AG04450 (cell line): ENCODE results near the gene CCDC192. TPM values are rescaled to one million over a fixed set of nuclear protein-coding genes. Genes with fewer than 3 reads are reported as not detected.
A peak's percentile ranks its signal among the peaks of the same experiment; 100 is the strongest.

ENCODE experiments used
- CTCF ChIA-PET: fragments of 300-600, 350-600 bp; formaldehyde crosslinking; extraction: SDS; loops from one replicate; lab custom pipeline; 2022; ENCODE audit warnings: antibody characterized with exemption, inconsistent platforms; lab: Charles Lee
- POLR2A ChIA-PET: fragments of 350-600 bp; formaldehyde crosslinking; extraction: SDS; loops from one replicate; lab custom pipeline; 2021; ENCODE audit warnings: antibody characterized with exemption, inconsistent platforms; lab: Yijun Ruan, JAX
- DNase-seq: peaks from one replicate; pipeline ENCODE4 v3.0.0-alpha.2; 2011; ENCODE audit warnings: low read depth, low spot score
- H3K27ac ChIP-seq: one replicate; pipeline ENCODE4 v1.5.1; 2012; ENCODE audit warnings: low read depth, low read length, control low read depth
- H3K27me3 ChIP-seq: one replicate; pipeline ENCODE4 v1.6.0; 2012; ENCODE audit warnings: low read length; ENCODE audit not compliant: control insufficient read depth, insufficient read depth
- H3K4me3 ChIP-seq: 2 replicates; pipeline ENCODE4 v1.5.1; 2011; ENCODE audit warnings: mild to moderate bottlenecking, low read depth, low read length, control low read depth
- H3K9me3 ChIP-seq: 2 replicates; pipeline ENCODE4 v1.5.1; 2012; ENCODE audit warnings: low read length; ENCODE audit not compliant: control insufficient read depth, insufficient read depth
- polyA plus RNA-seq: library from polyadenylated mRNA; depleted of rRNA; stranded (reverse); fragments of >200 nt; gene quantifications from 2 replicates; pipeline ENCODE4 v1.2.3, GENCODE V29; 2011
- TF ChIP-seq, protein P1 (sequence below): IDR thresholded peaks from 2 replicates; pipeline ENCODE4 v1.5.1; 2011; ENCODE audit warnings: low read depth, low read length, control low read depth, inconsistent platforms

Gene CCDC192
- polyA plus RNA-seq, 1 experiment: not detected

DNA sequence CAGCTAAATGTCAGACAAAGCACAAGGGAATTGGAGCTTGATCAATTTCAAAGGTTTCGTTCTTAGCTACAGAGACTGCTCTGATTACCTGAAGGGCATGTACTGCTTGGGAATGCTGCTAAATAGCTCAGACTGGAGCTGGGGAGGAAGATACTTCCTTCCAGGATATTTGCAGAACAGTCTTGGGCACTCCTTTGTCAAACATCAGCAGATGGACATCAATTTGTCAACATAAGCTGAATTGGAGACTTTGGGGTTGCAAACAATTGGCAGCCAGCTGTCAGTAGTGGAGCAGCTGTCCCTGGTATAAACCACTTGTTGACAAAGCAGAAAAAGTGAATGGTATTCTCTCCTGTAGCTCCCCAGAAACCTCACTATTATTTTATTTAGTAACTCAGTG is 182.0 kb downstream of the CCDC192 start:
- POLR2A ChIA-PET: no interaction called here
- H3K27me3 ChIP-seq: no peaks in the 10 kb centered on the region
- CTCF ChIA-PET: no interaction called here
- no peak for DNase-seq
- H3K9me3 ChIP-seq: no peaks in the 10 kb centered on the region
- H3K4me3 ChIP-seq: no peak overlapping the region
- H3K27ac ChIP-seq: no peak overlapping the region
- TF ChIP-seq, protein P1, sequence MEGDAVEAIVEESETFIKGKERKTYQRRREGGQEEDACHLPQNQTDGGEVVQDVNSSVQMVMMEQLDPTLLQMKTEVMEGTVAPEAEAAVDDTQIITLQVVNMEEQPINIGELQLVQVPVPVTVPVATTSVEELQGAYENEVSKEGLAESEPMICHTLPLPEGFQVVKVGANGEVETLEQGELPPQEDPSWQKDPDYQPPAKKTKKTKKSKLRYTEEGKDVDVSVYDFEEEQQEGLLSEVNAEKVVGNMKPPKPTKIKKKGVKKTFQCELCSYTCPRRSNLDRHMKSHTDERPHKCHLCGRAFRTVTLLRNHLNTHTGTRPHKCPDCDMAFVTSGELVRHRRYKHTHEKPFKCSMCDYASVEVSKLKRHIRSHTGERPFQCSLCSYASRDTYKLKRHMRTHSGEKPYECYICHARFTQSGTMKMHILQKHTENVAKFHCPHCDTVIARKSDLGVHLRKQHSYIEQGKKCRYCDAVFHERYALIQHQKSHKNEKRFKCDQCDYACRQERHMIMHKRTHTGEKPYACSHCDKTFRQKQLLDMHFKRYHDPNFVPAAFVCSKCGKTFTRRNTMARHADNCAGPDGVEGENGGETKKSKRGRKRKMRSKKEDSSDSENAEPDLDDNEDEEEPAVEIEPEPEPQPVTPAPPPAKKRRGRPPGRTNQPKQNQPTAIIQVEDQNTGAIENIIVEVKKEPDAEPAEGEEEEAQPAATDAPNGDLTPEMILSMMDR: no peak

DNA sequence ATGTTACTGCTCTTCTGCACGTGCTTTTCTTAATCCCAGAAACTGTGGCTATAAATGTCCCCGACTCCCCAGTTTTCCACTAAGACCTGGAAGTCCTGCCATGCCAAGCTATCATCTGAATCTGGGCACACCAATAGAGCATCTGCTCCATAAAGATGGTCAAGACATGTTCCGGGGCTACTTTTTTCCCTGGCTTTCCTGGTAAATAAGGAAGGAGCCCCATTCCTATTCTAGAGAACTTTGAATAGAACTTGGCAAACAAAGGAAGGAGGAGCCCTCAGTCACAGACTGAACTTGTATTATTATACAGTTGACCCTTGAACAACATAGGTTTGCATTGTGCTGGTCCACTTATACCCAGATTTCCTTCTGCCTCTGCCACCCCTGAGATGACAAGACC is 182.9 kb downstream of the CCDC192 start:
- ChIA-PET POLR2A (no interaction called here), CTCF (interaction anchor here (1.0 kb wide), 1 partner anchor 20 kb away, joined by 3 read pairs; no protein-coding TSS in a partner anchor)
- no peak overlapping the region for H3K4me3 ChIP-seq
- no peak for DNase-seq
- no peaks in the 10 kb centered on the region for H3K9me3 ChIP-seq
- TF ChIP-seq, protein P1: no peak
- H3K27ac ChIP-seq: no peak overlapping the region
- H3K27me3 ChIP-seq: no peaks in the 10 kb centered on the region

DNA sequence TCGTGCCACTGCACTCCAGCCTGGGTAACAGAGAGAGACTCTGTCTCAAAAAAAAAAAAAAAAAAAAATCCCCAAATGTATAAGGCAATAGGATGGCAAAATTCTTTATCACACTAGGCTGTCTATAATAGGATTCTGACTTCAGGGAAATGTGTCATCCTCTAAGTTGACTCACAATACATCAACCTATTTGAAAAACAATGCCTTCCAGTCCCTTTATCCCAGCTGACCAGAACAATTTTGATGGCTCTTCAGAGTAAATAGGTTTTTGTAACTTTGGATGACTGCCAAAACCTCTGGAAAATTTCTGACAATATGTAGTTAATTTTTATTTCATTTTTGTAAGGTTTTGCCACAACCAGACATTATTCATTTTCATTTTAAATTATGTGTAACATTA is 184.1 kb downstream of the CCDC192 start:
- Histone ChIP-seq H3K4me3 (no peak overlapping the region), H3K9me3 (no peaks in the 10 kb centered on the region), H3K27me3 (no peaks in the 10 kb centered on the region), H3K27ac (no peak overlapping the region)
- POLR2A ChIA-PET: no interaction called here
- no peak for DNase-seq
- CTCF ChIA-PET: interaction anchor here (1.0 kb wide), 1 partner anchor 325 kb away, joined by 3 read pairs; no protein-coding TSS in a partner anchor
- TF ChIP-seq, protein P1: no peak

DNA sequence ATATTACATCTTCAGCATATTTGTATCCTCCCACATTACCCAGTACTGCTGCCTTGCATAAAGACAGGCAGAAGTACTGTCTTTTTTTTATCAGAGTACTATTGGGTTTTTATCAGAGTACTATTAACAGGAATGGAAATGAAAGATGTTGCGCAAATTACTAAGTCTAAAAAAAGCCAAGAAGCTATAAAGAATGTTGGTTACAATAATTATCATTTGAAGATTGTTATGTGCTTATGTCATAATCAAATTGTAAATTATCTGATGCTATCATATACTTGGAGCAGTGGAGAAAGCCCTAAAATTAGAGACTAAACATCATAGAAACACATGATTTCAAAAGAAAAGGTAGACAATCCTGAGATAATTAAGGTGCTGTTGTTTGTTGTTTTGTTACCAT is 188.8 kb downstream of the CCDC192 start:
- no peaks in the 10 kb centered on the region for H3K9me3 ChIP-seq
- DNase-seq: no peak
- ChIA-PET CTCF (interaction anchor here (1.8 kb wide), 1 partner anchor 14 kb away, joined by 6 read pairs; no protein-coding TSS in a partner anchor), POLR2A (no interaction called here)
- no peaks in the 10 kb centered on the region for H3K27me3 ChIP-seq
- H3K27ac ChIP-seq: no peak overlapping the region
- TF ChIP-seq, protein P1: no peak
- H3K4me3 ChIP-seq: no peak overlapping the region

DNA sequence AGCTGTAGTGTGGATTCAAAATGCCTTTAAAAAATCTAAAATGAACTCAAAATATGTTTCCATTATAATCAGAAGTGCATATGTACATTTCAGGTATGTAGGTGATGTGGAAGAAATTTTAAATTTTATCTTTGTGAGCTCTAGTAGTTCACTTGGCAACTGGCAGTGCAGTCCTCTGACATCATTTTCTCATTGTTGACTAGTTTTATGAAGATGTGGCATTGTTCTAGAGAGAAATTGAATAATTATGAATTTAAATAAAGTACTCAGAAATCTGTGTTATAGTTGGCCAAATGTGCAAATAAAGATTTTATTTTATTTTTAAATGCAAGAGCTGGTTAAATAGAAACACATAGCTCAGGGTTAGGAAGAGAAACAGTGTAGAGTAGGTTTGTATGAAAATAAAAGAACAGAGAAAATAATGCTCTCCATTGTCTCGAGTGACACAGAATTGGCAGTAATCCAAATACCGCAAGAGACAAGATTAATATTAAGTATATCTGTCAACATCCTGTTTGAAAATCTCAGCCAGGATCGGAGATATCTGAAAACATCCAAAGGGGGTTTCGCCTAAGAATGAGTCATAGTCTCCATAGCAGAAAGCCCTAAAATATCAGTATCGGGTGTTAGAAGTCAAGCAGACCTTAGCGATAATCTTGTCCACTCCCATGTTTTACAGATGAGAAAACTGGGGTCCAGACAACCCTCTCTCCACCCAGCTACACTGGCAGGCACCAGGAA is 189.4 kb downstream of the CCDC192 start:
- TF ChIP-seq, protein P1: no peak
- no peak overlapping the region for H3K4me3 ChIP-seq
- ChIA-PET CTCF (interaction anchor here (0.6 to 1.8 kb wide), 2 partner anchors 14 to 68 kb away, joined by 3 to 6 read pairs; no protein-coding TSS in a partner anchor), POLR2A (interaction anchor here (0.6 kb wide), 1 partner anchor 190 kb away, joined by 3 read pairs; no protein-coding TSS in a partner anchor)
- H3K9me3 ChIP-seq: no peaks in the 10 kb centered on the region
- no peaks in the 10 kb centered on the region for H3K27me3 ChIP-seq
- peak; percentile 6 for DNase-seq
- no peak overlapping the region for H3K27ac ChIP-seq
